GM19035 (cell line): Measurements from ENCODE around the gene OSBPL2.

ENCODE experiments used
- ATAC-seq: cut with Tn5 transposase; IDR thresholded peaks from one replicate; pipeline ENCODE4 v1.9.1; 2021; ENCODE audit not compliant: unreplicated experiment

The OSBPL2 gene

DNA sequence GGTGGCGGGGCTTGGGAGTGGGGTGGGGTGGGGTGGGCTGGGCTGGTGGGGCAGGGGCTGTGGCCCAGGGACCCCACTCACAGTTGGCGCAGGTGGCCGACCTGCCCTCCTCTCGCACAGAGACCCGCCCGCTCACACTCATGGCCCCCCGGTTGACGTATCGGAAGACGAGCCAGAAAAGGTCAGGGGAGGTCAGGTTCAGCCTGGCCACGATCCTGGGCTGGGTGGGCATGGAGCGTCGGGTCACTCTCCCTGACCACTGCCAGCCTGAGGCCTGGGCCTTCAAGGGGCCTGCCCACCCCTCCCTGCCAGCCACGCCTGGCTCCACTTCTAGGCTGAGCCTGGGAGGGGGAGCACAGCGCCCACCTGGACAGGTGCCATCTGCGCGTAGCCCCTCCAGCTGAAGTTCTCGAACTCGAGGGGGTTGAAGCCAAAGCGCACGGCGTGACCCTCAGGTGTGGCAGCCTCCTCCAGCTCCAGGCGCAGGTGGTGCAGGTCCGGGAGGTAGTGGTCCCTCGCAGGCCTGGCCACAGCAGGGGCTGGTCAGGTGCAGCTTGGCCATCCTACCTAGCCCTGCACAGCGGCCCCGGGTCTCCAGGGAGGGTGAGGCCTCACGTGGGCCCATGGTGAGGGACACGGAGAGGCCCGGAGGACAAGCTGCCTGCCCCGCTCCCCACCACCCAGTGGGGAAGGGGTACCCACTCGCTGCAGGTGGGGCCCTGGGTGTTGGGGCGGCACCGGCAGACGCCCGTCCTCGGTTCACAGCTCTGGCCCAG, 95.7 kb downstream of the OSBPL2 start:
- ATAC-seq: no peak

DNA sequence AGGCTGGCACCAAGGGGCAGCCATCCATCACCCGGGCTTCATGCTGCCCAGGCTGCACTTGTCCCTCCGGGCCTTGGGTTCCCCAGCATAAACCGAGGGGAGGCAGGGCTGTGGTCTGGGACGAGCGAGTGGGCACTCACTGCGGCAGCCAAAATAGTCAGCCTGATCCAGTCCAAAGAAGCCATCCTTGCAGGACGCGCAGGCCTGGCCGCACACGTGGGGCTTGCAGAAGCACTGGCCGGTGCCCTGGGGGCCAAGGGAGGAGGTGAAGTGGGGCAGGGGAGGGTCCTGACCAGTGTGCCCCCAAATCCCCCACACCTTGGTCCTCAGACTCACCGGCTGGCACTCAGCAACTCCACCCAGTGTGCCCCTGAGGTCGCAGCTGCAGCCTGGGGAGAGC, 96.6 kb downstream of the OSBPL2 start:
- no peak for ATAC-seq

DNA sequence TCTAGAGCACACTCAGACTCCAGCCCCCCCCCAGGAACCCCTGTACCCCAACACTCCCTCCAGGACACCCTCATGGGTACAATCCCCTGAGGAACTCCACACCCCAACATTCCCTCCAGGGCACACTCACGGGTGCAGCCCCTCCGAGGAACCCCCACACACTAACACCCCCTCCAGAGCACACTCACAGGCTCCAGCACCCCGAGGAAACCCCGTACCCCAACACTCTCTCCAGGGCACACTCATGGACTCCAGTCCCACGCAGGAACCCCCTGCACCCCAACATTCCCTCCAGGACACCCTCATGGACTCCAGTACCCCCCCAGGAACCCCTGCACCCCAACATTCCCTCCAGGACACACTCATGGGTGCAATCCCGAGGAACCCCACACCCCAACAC, 97.2 kb downstream of the OSBPL2 start:
- ATAC-seq: no peak

DNA sequence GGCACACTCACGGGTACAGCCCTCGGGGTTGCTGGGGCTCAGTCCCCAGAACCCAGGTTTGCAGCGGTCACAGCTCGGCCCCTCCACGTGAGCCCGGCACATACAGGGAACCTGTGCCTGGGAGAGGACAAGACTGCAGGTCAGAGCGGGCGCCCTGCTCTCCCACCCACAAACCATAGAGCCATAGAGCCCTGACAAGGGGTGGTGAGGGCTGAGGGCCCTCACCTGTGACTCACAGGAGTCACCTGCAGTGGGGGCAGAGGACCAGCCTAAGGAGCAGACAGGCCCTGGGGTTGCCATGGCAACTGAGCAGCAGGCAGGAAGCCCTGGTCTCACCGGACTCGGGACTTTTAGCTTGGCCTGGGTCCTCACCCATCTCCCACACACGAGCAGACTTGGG, 98.0 kb downstream of the OSBPL2 start:
- ATAC-seq: no peak

DNA sequence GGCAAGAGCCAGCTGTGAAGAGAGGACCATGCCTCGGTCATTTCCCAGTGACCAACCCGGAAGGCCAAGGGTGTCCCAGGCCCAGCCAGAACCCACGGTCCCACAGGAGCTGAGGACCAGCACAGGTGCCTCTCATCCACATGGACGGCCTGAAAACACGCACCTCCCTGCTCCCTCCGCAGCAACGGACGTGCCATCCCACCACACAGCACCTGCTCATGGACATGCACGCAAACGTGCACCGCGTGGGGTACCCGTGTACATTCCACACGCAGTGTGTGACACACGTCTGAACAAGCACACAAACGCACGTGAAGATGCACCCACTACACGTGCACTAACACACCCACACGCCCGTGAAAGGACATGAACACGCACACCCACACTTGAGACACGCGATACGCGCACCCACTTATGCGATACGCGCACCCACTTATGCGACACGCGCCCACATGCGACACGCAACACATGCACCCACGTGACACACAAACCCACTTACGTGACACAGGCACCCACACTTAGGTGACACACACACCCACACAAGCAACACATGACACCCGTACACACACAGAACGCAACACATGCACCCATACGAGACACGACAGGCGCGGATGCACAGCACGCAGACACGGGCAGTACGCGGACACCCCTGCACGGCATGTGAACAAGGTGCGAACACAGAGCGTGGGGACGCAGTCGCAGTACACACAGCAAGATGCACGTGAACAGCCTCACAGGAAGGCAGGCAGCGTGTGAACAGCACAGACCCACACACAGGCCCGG, 98.6 kb downstream of the OSBPL2 start:
- ATAC-seq: no peak

DNA sequence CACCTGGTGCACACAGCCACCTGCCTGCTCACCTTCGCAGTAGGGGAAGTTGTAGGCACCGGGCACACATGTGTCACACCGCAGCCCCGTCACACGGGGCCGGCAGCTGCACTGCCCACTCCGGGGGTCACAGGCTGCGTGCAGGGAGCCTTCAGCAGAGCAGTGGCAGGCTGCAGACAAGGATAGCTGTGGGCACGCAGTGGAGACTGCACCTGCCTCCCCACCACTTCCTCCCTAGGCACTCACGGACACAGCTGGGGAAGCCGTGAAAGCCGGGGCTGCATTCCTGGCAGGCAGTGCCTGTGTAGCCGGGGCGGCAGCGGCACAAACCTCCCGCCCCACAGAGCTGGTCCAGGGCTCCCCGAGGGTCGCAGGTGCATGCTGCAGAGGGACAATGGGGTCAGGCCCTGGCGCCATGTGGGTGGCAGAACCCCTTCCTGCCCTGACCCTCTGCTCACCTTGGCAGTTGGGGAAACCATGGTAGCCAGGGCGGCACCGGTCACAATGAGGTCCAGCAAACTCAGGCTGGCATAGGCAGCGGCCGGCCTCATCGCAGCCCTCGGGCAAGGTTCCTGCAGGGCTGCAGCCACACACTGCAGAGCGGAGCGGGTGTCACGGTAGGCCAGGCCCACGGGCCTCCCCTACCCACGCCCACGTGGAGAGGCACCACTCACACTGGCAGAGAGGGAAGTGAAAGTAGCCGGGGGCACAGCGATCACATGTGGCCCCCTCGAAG, 99.4 kb downstream of the OSBPL2 start:
- no peak for ATAC-seq

DNA sequence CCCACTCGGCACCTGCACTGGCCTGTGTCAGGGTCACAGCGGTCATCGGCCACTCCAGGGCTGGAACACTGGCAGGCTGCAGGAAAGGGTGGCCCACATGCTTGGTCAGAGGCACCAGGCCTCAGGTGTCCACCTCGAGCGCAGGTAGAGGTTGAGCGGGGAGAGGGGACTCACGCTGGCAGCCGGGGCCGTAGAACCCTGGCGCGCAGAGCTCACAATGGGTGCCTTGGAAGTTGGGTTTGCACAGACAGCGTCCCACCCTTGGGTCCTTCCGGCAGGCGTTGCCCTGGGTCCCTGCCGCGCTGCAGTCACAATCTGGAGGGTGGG, 99.9 kb downstream of the OSBPL2 start:
- no peak for ATAC-seq

DNA sequence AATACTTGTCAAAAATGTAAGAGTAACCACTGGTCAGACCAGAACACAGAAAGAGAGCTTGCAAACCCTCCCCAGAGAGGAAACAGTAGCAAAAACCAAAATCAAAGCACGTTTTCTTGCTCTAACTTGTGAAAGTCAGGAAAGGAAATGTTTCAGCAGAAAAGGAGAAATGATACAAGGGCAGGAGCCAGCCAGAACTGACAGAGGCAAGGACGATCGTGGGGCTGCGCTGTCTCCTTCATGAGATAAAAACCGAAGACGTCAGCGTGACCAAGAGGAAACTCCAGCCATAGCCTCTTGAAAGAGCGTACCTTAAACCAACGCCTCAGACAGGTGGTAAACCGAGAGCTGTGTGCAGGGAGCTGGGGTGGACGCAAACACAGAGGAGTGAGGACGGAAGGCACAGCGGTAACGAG, 101.3 kb downstream of the OSBPL2 start:
- peak; percentile 74 for ATAC-seq

DNA sequence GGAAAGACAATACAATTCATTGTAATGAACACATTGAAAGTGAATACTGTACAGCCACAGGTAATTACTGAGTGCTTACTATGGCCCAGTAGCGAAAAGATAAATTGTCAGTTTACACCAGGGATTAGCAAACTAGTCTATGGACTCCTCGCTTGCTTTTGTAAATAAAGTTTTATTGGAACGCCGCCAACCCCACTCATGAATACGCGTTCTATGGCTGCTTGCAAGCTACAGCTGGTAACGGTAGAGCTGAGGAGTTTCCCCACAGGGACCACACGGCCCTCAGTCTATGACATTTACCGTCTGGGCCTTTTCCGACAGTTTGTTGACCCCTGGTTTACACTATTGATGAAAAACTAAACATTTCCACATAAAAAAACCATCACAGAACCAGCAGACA, 104.6 kb downstream of the OSBPL2 start:
- ATAC-seq: no peak

DNA sequence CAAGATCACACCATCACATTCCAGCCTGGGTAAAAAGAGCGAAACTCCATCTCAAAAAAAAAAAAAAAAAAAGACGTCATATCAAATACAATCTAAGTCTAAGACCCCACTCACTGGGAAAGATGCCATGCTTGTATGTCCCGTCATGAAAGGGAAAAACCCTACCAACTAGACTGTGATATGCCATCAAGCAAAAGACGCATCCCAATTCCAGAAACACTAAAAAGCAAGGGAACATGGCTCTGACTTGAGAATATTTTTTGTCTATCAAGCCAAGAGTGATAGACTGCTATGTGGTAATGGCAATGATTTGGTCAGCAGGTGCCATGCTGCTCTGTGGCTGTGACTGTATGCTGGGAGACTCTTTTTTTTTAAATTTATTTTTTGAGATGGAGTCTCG, 105.8 kb downstream of the OSBPL2 start:
- no peak for ATAC-seq

DNA sequence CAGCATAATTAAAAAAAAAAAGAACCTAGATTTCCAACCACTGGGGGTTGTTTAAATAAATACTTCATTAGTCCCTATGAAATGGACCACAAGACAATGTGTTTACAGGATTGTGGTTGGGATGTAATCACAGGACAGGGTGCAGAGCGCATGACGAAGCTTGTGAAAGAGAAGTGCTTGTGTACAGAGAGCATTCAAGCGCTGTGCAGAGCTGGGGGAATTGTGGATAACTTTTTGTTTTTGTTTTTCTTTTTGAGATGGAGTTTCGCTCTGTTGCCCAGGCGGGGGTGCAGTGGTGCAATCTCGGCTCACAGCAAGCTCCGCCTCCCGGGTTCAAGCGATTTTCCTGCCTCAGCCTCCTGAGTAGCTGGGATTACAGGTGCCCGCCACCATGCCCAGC, 106.5 kb downstream of the OSBPL2 start:
- ATAC-seq: no peak
